ENCODE results near the gene ATP1A4.

Gene ATP1A4

DNA sequence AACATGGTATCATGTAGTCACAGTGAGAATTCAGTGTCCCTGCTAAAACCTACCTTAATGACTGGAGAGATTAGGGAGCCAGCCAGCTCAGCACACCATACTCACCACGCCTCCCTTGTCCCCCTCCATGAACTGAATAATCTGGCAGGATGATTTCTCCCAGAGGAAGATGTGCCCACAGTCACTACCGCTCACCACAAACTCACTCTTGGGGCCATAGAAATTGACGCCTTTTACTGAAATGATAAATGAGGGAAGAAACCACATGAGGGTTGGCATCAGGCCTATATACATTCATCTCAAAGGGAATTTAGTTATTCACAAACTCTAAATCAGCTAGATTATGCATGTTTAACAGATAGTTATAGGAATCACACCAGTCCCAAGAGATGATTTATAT lies 71.1 kb downstream of the ATP1A4 start:
- no peaks in the 10 kb centered on the region for H3K27me3 ChIP-seq (replicated peaks in 2 of 5; ENCODE audit: control insufficient read depth in 4 of 5, insufficient read depth in 5 of 5, low read length in 4 of 5)
- H3K4me1 ChIP-seq (ENCODE audit: control extremely low read depth in 1 of 4, control insufficient read depth in 4 of 4, insufficient read depth in 4 of 4, low read length in 3 of 4): no peaks in the 10 kb centered on the region
- no peak overlapping the region for H3K27ac ChIP-seq (ENCODE audit: insufficient read depth in 1 of 2, low read depth in 1 of 2, low read length in 2 of 2, poor library complexity in 1 of 2, severe bottlenecking in 2 of 2)
- CTCF ChIA-PET: interaction anchor here (1.6 to 2.2 kb wide), 2 partner anchors 13 to 29 kb away, joined by 6 to 10 read pairs; no protein-coding TSS in a partner anchor
- peaks cover 44 to 100% (median 76%) of the 10 kb centered on the region in 4 experiments for H3K36me3 ChIP-seq (ENCODE audit: control insufficient read depth in 4 of 4, insufficient read depth in 4 of 4, low read length in 3 of 4)
- DNase-seq: no peak
- H3K9me3 ChIP-seq (ENCODE audit: control extremely low read depth in 1 of 5, control insufficient read depth in 4 of 5, insufficient read depth in 2 of 5, low read depth in 1 of 5, low read length in 4 of 5): no peaks in the 10 kb centered on the region
- WGBS (ENCODE audit: insufficient coverage): 83% methylated on average over 1 of the region's 3 CpGs
- POLR2A ChIA-PET: no interaction called here
- H3K4me3 ChIP-seq (ENCODE audit: control insufficient read depth in 1 of 7, extremely low read depth in 1 of 7, insufficient read depth in 4 of 7, low read depth in 2 of 7, low read length in 6 of 7): no peak overlapping the region

DNA sequence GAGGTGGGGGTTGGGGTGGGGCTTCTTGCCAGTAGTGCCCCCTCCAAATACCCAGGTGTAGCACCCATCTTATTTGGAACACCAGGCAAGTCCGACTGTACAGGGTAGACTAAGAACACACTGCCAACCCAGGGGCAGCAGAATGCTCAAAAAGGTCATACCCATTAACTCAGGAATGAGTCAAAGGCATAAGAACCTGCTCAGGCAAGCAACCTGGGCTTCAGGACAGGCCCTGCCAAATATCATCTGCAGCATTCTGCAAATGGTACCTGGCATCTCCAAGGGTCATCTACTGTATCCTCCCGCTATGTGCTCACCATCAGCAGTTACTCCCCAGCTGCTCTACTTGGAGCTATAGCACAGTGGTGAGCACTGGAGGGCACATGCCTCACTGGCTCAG lies 73.2 kb downstream of the ATP1A4 start:
- POLR2A ChIA-PET: no interaction called here
- CTCF ChIA-PET: interaction anchor here (1.8 kb wide), 1 partner anchor 34 kb away, joined by 4 read pairs; no protein-coding TSS in a partner anchor
- 100% methylated on average over 2 of the region's 2 CpGs for WGBS (ENCODE audit: insufficient coverage)

DNA sequence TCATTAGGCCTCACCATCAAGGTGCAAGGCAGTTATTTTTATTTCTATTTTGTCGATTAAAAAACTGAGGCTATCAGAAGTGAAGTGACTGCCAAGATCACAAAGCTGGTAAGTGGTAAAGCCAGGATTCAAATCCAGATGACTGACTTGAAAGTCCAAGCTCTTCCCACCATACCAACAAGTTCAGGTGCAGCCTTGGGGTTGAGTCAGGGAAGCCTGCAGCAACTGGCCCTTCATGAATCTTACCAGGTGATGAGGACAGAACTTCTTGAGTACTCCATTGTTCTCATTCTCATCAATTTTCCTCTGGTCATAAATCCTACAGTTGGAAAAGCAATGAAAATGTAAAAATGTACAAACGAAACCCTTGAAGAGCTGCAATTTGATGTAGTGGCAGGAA lies 73.9 kb downstream of the ATP1A4 start:
- WGBS (ENCODE audit: insufficient coverage): 100% methylated on average over 1 of the region's 2 CpGs
- no peaks in the 10 kb centered on the region for H3K4me1 ChIP-seq (ENCODE audit: control extremely low read depth in 1 of 4, control insufficient read depth in 4 of 4, insufficient read depth in 4 of 4, low read length in 3 of 4)
- no peak for DNase-seq
- no peaks in the 10 kb centered on the region for H3K27me3 ChIP-seq (replicated peaks in 2 of 5; ENCODE audit: control insufficient read depth in 4 of 5, insufficient read depth in 5 of 5, low read length in 4 of 5)
- no peak overlapping the region for H3K4me3 ChIP-seq (ENCODE audit: control insufficient read depth in 1 of 7, extremely low read depth in 1 of 7, insufficient read depth in 4 of 7, low read depth in 2 of 7, low read length in 6 of 7)
- ChIA-PET CTCF (interaction anchor here (1.0 to 1.8 kb wide), 2 partner anchors 13 to 34 kb away, joined by 3 to 4 read pairs; no protein-coding TSS in a partner anchor), POLR2A (no interaction called here)
- H3K36me3 ChIP-seq (ENCODE audit: control insufficient read depth in 4 of 4, insufficient read depth in 4 of 4, low read length in 3 of 4): peaks cover 31 to 98% (median 70%) of the 10 kb centered on the region in 4 experiments
- H3K27ac ChIP-seq (ENCODE audit: insufficient read depth in 1 of 2, low read depth in 1 of 2, low read length in 2 of 2, poor library complexity in 1 of 2, severe bottlenecking in 2 of 2): no peak overlapping the region
- H3K9me3 ChIP-seq (ENCODE audit: control extremely low read depth in 1 of 5, control insufficient read depth in 4 of 5, insufficient read depth in 2 of 5, low read depth in 1 of 5, low read length in 4 of 5): no peaks in the 10 kb centered on the region

More for the DNA sequence above, 73.2 kb downstream of the ATP1A4 start:
- Histone ChIP-seq H3K27me3 (replicated peaks in 2 of 5; ENCODE audit: control insufficient read depth in 4 of 5, insufficient read depth in 5 of 5, low read length in 4 of 5) (no peaks in the 10 kb centered on the region), H3K4me3 (ENCODE audit: control insufficient read depth in 1 of 7, extremely low read depth in 1 of 7, insufficient read depth in 4 of 7, low read depth in 2 of 7, low read length in 6 of 7) (no peak overlapping the region), H3K27ac (ENCODE audit: insufficient read depth in 1 of 2, low read depth in 1 of 2, low read length in 2 of 2, poor library complexity in 1 of 2, severe bottlenecking in 2 of 2) (no peak overlapping the region), H3K9me3 (ENCODE audit: control extremely low read depth in 1 of 5, control insufficient read depth in 4 of 5, insufficient read depth in 2 of 5, low read depth in 1 of 5, low read length in 4 of 5) (no peaks in the 10 kb centered on the region), H3K36me3 (ENCODE audit: control insufficient read depth in 4 of 4, insufficient read depth in 4 of 4, low read length in 3 of 4) (peaks cover 35 to 98% (median 73%) of the 10 kb centered on the region in 4 experiments), H3K4me1 (ENCODE audit: control extremely low read depth in 1 of 4, control insufficient read depth in 4 of 4, insufficient read depth in 4 of 4, low read length in 3 of 4) (no peaks in the 10 kb centered on the region)
- DNase-seq: no peak

DNA sequence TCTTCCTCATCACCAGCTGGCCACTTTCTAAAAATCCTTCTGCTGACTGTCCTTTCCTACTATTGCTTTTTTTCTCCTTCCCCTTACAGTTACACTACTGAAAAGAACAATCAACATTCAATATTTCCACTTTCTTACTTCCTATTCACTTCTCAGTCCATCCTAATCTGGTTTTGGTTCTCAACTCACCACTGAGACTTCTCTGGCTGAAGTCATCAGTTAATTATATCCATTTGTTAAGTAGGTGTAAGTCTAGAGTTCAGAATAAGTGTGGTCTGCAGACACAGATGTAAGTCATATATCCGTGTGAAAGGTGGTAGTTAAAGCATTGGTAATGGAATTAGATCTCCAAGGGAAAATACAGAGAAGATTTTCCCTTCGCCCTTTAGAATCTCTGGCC lies 75.2 kb downstream of the ATP1A4 start:
- no peaks in the 10 kb centered on the region for H3K4me1 ChIP-seq (ENCODE audit: control extremely low read depth in 1 of 4, control insufficient read depth in 4 of 4, insufficient read depth in 4 of 4, low read length in 3 of 4)
- WGBS (ENCODE audit: insufficient coverage): no CpG with 5 or more reads among the region's 2 CpGs
- ChIA-PET POLR2A (no interaction called here), CTCF (interaction anchor here (0.9 to 3.5 kb wide), 4 partner anchors 14 to 37 kb away, joined by 3 to 11 read pairs (median 6); no protein-coding TSS in a partner anchor)
- H3K36me3 ChIP-seq (ENCODE audit: control insufficient read depth in 4 of 4, insufficient read depth in 4 of 4, low read length in 3 of 4): peaks cover 27 to 98% (median 67%) of the 10 kb centered on the region in 4 experiments
- no peak overlapping the region for H3K4me3 ChIP-seq (ENCODE audit: control insufficient read depth in 1 of 7, extremely low read depth in 1 of 7, insufficient read depth in 4 of 7, low read depth in 2 of 7, low read length in 6 of 7)
- no peak overlapping the region for H3K27ac ChIP-seq (ENCODE audit: insufficient read depth in 1 of 2, low read depth in 1 of 2, low read length in 2 of 2, poor library complexity in 1 of 2, severe bottlenecking in 2 of 2)
- no peak for DNase-seq
- no peaks in the 10 kb centered on the region for H3K27me3 ChIP-seq (replicated peaks in 2 of 5; ENCODE audit: control insufficient read depth in 4 of 5, insufficient read depth in 5 of 5, low read length in 4 of 5)
- H3K9me3 ChIP-seq (ENCODE audit: control extremely low read depth in 1 of 5, control insufficient read depth in 4 of 5, insufficient read depth in 2 of 5, low read depth in 1 of 5, low read length in 4 of 5): no peaks in the 10 kb centered on the region

DNA sequence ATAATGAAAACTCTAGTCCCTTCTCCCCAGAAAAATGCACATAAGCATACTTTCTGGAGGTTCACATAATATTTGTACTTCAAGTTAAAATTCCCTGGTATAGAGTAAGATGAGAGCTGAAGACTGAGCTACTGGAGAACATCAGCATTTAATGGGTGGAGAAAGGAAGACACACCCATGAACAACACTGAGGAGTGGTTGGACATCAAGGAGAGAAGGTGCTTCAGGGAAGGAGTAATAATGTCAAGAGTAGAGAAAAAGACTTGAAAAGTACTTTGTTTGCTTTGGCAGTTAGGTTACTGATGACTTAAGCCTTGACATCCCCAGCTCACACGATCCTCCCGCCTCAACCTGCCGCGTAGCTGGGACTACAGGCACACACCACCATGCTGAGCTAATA lies 75.6 kb downstream of the ATP1A4 start:
- CTCF ChIA-PET: interaction anchor here (0.9 to 3.5 kb wide), 6 partner anchors 9 to 125 kb away, joined by 3 to 11 read pairs (median 4); no protein-coding TSS in a partner anchor
- H3K4me3 ChIP-seq (ENCODE audit: control insufficient read depth in 1 of 7, extremely low read depth in 1 of 7, insufficient read depth in 4 of 7, low read depth in 2 of 7, low read length in 6 of 7): no peak overlapping the region
- H3K9me3 ChIP-seq (ENCODE audit: control extremely low read depth in 1 of 5, control insufficient read depth in 4 of 5, insufficient read depth in 2 of 5, low read depth in 1 of 5, low read length in 4 of 5): no peaks in the 10 kb centered on the region
- H3K4me1 ChIP-seq (ENCODE audit: control extremely low read depth in 1 of 4, control insufficient read depth in 4 of 4, insufficient read depth in 4 of 4, low read length in 3 of 4): no peaks in the 10 kb centered on the region
- no peaks in the 10 kb centered on the region for H3K27me3 ChIP-seq (replicated peaks in 2 of 5; ENCODE audit: control insufficient read depth in 4 of 5, insufficient read depth in 5 of 5, low read length in 4 of 5)
- POLR2A ChIA-PET: no interaction called here
- H3K27ac ChIP-seq (ENCODE audit: insufficient read depth in 1 of 2, low read depth in 1 of 2, low read length in 2 of 2, poor library complexity in 1 of 2, severe bottlenecking in 2 of 2): no peak overlapping the region
- 100% methylated on average over 4 of the region's 4 CpGs for WGBS (ENCODE audit: insufficient coverage)
- H3K36me3 ChIP-seq (ENCODE audit: control insufficient read depth in 4 of 4, insufficient read depth in 4 of 4, low read length in 3 of 4): peaks cover 29 to 99% (median 66%) of the 10 kb centered on the region in 4 experiments
- DNase-seq: no peak

DNA sequence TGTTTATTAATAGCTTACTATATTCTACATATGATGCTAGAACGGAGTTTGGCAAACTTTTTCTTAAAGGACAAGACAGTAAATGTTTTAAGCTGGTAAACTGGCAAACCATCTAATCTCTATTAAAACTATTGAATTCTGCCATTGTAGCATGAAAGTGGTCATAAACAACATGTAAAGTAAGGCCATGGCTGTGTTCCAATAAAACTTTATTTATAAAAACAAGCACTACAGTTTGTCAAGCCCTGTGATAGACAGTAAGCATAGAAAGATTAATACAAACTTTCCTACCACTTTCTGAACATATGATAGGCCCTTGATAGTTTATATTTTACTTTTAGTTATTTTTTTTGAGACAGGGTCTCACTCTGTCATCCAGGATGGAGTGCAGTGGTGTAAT lies 76.2 kb downstream of the ATP1A4 start:
- no peaks in the 10 kb centered on the region for H3K9me3 ChIP-seq (ENCODE audit: control extremely low read depth in 1 of 5, control insufficient read depth in 4 of 5, insufficient read depth in 2 of 5, low read depth in 1 of 5, low read length in 4 of 5)
- no CpG with 5 or more reads among the region's 1 CpG for WGBS (ENCODE audit: insufficient coverage)
- no peaks in the 10 kb centered on the region for H3K4me1 ChIP-seq (ENCODE audit: control extremely low read depth in 1 of 4, control insufficient read depth in 4 of 4, insufficient read depth in 4 of 4, low read length in 3 of 4)
- ChIA-PET POLR2A (no interaction called here), CTCF (interaction anchor here (0.6 to 3.5 kb wide), 8 partner anchors 8 to 126 kb away, joined by 3 to 11 read pairs (median 3); no protein-coding TSS in a partner anchor)
- DNase-seq: no peak
- H3K36me3 ChIP-seq (ENCODE audit: control insufficient read depth in 4 of 4, insufficient read depth in 4 of 4, low read length in 3 of 4): peaks cover 25 to 94% (median 64%) of the 10 kb centered on the region in 4 experiments
- H3K4me3 ChIP-seq (ENCODE audit: control insufficient read depth in 1 of 7, extremely low read depth in 1 of 7, insufficient read depth in 4 of 7, low read depth in 2 of 7, low read length in 6 of 7): no peak overlapping the region
- H3K27ac ChIP-seq (ENCODE audit: insufficient read depth in 1 of 2, low read depth in 1 of 2, low read length in 2 of 2, poor library complexity in 1 of 2, severe bottlenecking in 2 of 2): no peak overlapping the region
- H3K27me3 ChIP-seq (replicated peaks in 2 of 5; ENCODE audit: control insufficient read depth in 4 of 5, insufficient read depth in 5 of 5, low read length in 4 of 5): no peaks in the 10 kb centered on the region

DNA sequence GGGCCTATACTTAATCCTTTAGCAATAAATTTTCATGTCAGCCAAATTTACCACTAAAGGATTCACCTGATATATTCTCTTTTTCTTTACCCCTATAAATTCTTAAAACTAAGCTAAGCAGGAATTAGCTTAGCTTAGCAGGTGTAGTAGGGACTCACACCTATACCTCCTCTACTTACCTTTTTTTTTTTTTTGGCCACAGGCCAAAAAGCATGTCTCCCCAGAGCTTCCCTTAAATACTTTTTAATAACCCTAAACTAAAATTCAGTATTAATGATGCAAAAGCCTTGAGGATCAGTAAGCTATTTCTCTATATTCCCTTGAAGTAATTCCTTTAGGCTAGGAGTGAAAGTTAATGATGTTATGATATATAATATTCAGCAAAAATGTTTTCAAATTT lies 77.0 kb downstream of the ATP1A4 start:
- H3K4me1 ChIP-seq (ENCODE audit: control extremely low read depth in 1 of 4, control insufficient read depth in 4 of 4, insufficient read depth in 4 of 4, low read length in 3 of 4): no peaks in the 10 kb centered on the region
- peaks cover 23 to 90% (median 59%) of the 10 kb centered on the region in 4 experiments for H3K36me3 ChIP-seq (ENCODE audit: control insufficient read depth in 4 of 4, insufficient read depth in 4 of 4, low read length in 3 of 4)
- no peak overlapping the region for H3K27ac ChIP-seq (ENCODE audit: insufficient read depth in 1 of 2, low read depth in 1 of 2, low read length in 2 of 2, poor library complexity in 1 of 2, severe bottlenecking in 2 of 2)
- CTCF ChIA-PET: interaction anchor here (0.6 to 3.5 kb wide), 11 partner anchors 8 to 141 kb away, joined by 3 to 13 read pairs (median 4); no protein-coding TSS in a partner anchor
- POLR2A ChIA-PET: no interaction called here
- no peak overlapping the region for H3K4me3 ChIP-seq (ENCODE audit: control insufficient read depth in 1 of 7, extremely low read depth in 1 of 7, insufficient read depth in 4 of 7, low read depth in 2 of 7, low read length in 6 of 7)
- no peaks in the 10 kb centered on the region for H3K27me3 ChIP-seq (replicated peaks in 2 of 5; ENCODE audit: control insufficient read depth in 4 of 5, insufficient read depth in 5 of 5, low read length in 4 of 5)
- DNase-seq: no peak
- no peaks in the 10 kb centered on the region for H3K9me3 ChIP-seq (ENCODE audit: control extremely low read depth in 1 of 5, control insufficient read depth in 4 of 5, insufficient read depth in 2 of 5, low read depth in 1 of 5, low read length in 4 of 5)

Data from common myeloid progenitor, CD34-positive (primary cell).